Right lobe of liver (tissue), 4 donors: ENCODE results near the gene ALDH3B1.

ENCODE experiments used
- POLR2A ChIP-seq: fragments of 450-650 bp; IDR thresholded peaks from one replicate; pipeline ENCODE4 v1.6.1; 2017; ENCODE audit warnings: antibody characterized with exemption, mild to moderate bottlenecking
- TF ChIP-seq, protein P1 (sequence below), 4 donors: fragments of 200-600 bp in 3 of 4; fragments of 450-650 bp in 1 of 4; IDR thresholded peaks; one replicate each; pipeline versions ENCODE4 v1.5.1 to v1.8.0; 2016 to 2022; ENCODE audit warnings: antibody characterized with exemption in 4 of 4, mild to moderate bottlenecking in 2 of 4
- donor health status: DM: no; HTN: no; CAD: no.
- donor health status: DM: no; HTN: no; CAD: no.
- donor health status: DM: no; HTN: yes; CAD: no.

DNA sequence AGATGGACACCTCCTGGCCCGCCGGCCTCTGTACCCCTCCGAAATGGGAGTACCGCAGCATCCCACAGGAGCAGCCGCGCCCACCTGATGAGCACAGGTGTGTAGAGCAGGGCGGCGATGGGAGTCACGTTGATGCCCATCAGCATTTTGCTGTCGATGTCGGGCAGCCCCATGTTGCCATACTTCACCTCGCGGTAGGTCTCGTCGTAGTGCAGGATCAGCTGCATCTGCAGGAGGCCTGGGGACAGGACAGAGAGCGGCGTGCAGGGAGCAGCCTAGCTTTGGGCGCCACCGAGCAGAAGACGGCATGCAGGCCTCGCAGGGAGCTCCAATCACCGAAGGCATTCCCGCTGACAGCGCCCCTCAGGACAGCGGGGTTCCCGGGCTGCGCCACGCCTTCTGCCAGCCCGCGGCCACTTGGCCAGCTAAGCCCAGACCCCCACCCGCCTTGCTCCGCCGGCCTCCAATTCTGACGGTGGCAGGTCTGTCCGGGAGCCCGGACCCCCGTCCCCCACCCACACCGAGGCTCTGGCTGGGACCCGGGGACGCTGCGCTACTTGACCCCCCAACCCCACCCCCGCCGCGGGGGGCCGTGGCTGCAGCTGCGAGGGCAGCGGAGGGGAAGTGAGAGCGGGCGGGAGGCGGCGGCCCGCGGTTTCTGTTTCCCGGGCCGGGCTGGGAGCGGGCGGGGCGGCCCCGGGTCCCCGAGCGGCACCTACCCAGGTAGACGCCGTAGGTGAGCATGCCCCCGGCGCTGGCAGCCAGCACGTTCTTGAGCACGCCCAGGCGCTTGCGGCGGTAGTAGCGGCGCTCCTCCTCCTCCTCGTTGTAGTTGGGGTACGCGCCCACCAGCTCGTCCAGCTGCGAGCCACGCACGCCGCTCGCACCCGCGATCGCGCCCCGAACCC is 6.9 kb upstream of the ALDH3B1 start:
- TF ChIP-seq, protein P1, sequence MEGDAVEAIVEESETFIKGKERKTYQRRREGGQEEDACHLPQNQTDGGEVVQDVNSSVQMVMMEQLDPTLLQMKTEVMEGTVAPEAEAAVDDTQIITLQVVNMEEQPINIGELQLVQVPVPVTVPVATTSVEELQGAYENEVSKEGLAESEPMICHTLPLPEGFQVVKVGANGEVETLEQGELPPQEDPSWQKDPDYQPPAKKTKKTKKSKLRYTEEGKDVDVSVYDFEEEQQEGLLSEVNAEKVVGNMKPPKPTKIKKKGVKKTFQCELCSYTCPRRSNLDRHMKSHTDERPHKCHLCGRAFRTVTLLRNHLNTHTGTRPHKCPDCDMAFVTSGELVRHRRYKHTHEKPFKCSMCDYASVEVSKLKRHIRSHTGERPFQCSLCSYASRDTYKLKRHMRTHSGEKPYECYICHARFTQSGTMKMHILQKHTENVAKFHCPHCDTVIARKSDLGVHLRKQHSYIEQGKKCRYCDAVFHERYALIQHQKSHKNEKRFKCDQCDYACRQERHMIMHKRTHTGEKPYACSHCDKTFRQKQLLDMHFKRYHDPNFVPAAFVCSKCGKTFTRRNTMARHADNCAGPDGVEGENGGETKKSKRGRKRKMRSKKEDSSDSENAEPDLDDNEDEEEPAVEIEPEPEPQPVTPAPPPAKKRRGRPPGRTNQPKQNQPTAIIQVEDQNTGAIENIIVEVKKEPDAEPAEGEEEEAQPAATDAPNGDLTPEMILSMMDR (IDR thresholded peaks at IDR 0.05): no peak
- no peak for TF ChIP-seq POLR2A
